NB4 (cell line): ENCODE data around the gene MT2A.
A peak's percentile ranks its signal among the peaks of the same experiment; 100 is the strongest.

Experiments
- DNase-seq: peaks from one replicate; pipeline ENCODE4 v3.0.0; 2010; ENCODE audit warnings: low read depth
- H3K4me3 ChIP-seq: one replicate; pipeline ENCODE4 v1.5.1; 2011; ENCODE audit warnings: mild to moderate bottlenecking, low read depth, low read length, moderate library complexity
- CTCF ChIP-seq: IDR thresholded peaks from one replicate; pipeline ENCODE4 v1.5.1; 2012; ENCODE audit warnings: low read depth, low read length
- MAX ChIP-seq: IDR thresholded peaks from 2 replicates; pipeline ENCODE4 v1.6.1; 2011; ENCODE audit warnings: low read depth, low read length
- MYC ChIP-seq: IDR thresholded peaks from 2 replicates; pipeline ENCODE4 v1.6.1; 2011; ENCODE audit warnings: low read depth, low read length
- POLR2A ChIP-seq: IDR thresholded peaks from 2 replicates; pipeline ENCODE4 v1.6.1; 2011; ENCODE audit warnings: mild to moderate bottlenecking; ENCODE audit not compliant: insufficient read length; ENCODE audit errors: extremely low read depth

MT2A gene

GRCh38 chr16:56583351-56584168, 24.8 kb upstream of the MT2A start:
- no peak for DNase-seq
- no peak overlapping the region for H3K4me3 ChIP-seq
- TF ChIP-seq CTCF (no peak), MAX (no peak), MYC (no peak), POLR2A (no peak)

GRCh38 chr16:56584276-56584675, 24.1 kb upstream of the MT2A start:
- TF ChIP-seq CTCF (no peak), MAX (no peak), POLR2A (no peak), MYC (no peak)
- no peak overlapping the region for H3K4me3 ChIP-seq
- no peak for DNase-seq

GRCh38 chr16:56588781-56589140, 19.6 kb upstream of the MT2A start:
- no peak for DNase-seq
- H3K4me3 ChIP-seq: no peak overlapping the region
- no peak for TF ChIP-seq POLR2A
- TF ChIP-seq CTCF: no peak
- no peak for TF ChIP-seq MYC
- no peak for TF ChIP-seq MAX

- no peak for TF ChIP-seq POLR2A
- TF ChIP-seq CTCF: no peak
- no peak for TF ChIP-seq MYC
- no peak for TF ChIP-seq MAX
- no peak within 1 kb of the TSS for H3K4me3 ChIP-seq
- no peak for DNase-seq
These were observed 19.0 kb upstream of the MT2A start, which contains the start of gene MT3 for GRCh38 chr16:56589141-56590039. TSS of gene MT3 (plus strand) at chr16:56589528. CDS start at chr16:56589591, 63 bp downstream.

- TF ChIP-seq CTCF (no peak), MYC (peak; percentile 62; the same call in 1 of the 2 replicates), POLR2A (no peak), MAX (peak; percentile 81)
- no peak overlapping the region for H3K4me3 ChIP-seq
- peak; percentile 85 for DNase-seq
These were observed 16.9 kb upstream of the MT2A start for GRCh38 chr16:56591377-56592060.
